ENCODE measurements around the gene CWC22.

Gene CWC22

GRCh38 chr2:180000434-180000833, 6.7 kb downstream of the CWC22 start:
- H3K9me2 ChIP-seq (replicated peaks; ENCODE audit: insufficient read depth, low read length), result no peaks in the 10 kb centered on the region
- peaks cover 11% of the 10 kb centered on the region; the same call in 1 of the 2 replicates for H3F3A ChIP-seq (ENCODE audit: insufficient read depth)
- H4K20me1 ChIP-seq (ENCODE audit: low read depth, low read length), result 0 out of 2 replicates have a peak, but pooled peaks cover 12% of the 10 kb centered on the region
- peaks cover 100% of the 10 kb centered on the region for H3K79me2 ChIP-seq (ENCODE audit: insufficient read depth, low read length)
- TF ChIP-seq CTCF (IDR thresholded peaks at IDR 0.05; ENCODE audit: insufficient read depth, low read length, poor library complexity, severe bottlenecking) (no peak), EZH2phosphoT487 (conservative IDR thresholded peaks at IDR 0.05; ENCODE audit: low read length) (no peak)
- H2AFZ ChIP-seq (ENCODE audit: low read depth, low read length, severe bottlenecking), result no peak overlapping the region
- H3K4me3 ChIP-seq (ENCODE audit: insufficient read depth, low read length, poor library complexity, severe bottlenecking), result no peak overlapping the region
- no peak overlapping the region for H3K4me2 ChIP-seq (ENCODE audit: low read depth, low read length, poor library complexity, severe bottlenecking)
- no peaks in the 10 kb centered on the region for H3K9me3 ChIP-seq (ENCODE audit: insufficient read depth, low read length)
- H3K27me3 ChIP-seq (ENCODE audit: low read length), result no peaks in the 10 kb centered on the region
- peaks cover 8% of the 10 kb centered on the region; the same call in 1 of the 2 replicates for H3K36me3 ChIP-seq (ENCODE audit: low read length)
- no peak overlapping the region for H3K27ac ChIP-seq (ENCODE audit: low read depth, low read length)
- no peak overlapping the region for H3K9ac ChIP-seq (ENCODE audit: low read length)

- no peaks in the 10 kb centered on the region for H3K9me3 ChIP-seq (ENCODE audit: insufficient read depth, low read length)
- no peaks in the 10 kb centered on the region for H3K27me3 ChIP-seq (ENCODE audit: low read length)
- H3K9me2 ChIP-seq (replicated peaks; ENCODE audit: insufficient read depth, low read length), result no peaks in the 10 kb centered on the region
- peaks cover 11% of the 10 kb centered on the region; the same call in 1 of the 2 replicates for H3F3A ChIP-seq (ENCODE audit: insufficient read depth)
- H3K4me3 ChIP-seq (ENCODE audit: insufficient read depth, low read length, poor library complexity, severe bottlenecking), result no peak overlapping the region
- no peak overlapping the region for H3K27ac ChIP-seq (ENCODE audit: low read depth, low read length)
- no peak overlapping the region for H3K4me2 ChIP-seq (ENCODE audit: low read depth, low read length, poor library complexity, severe bottlenecking)
- no peak overlapping the region for H3K9ac ChIP-seq (ENCODE audit: low read length)
- peaks cover 9% of the 10 kb centered on the region; the same call in 1 of the 2 replicates for H3K36me3 ChIP-seq (ENCODE audit: low read length)
- TF ChIP-seq EZH2phosphoT487 (conservative IDR thresholded peaks at IDR 0.05; ENCODE audit: low read length), result no peak
- TF ChIP-seq CTCF (IDR thresholded peaks at IDR 0.05; ENCODE audit: insufficient read depth, low read length, poor library complexity, severe bottlenecking), result no peak
- peaks cover 99% of the 10 kb centered on the region for H3K79me2 ChIP-seq (ENCODE audit: insufficient read depth, low read length)
- 0 out of 2 replicates have a peak, but pooled peaks cover 13% of the 10 kb centered on the region for H4K20me1 ChIP-seq (ENCODE audit: low read depth, low read length)
- no peak overlapping the region for H2AFZ ChIP-seq (ENCODE audit: low read depth, low read length, severe bottlenecking)
These were observed 8.1 kb downstream of the CWC22 start for GRCh38 chr2:179999000-179999399.

- H3K79me2 ChIP-seq (ENCODE audit: insufficient read depth, low read length), result peaks cover 90% of the 10 kb centered on the region
- no peak overlapping the region for H3K9ac ChIP-seq (ENCODE audit: low read length)
These were observed 11.2 kb downstream of the CWC22 start for GRCh38 chr2:179995741-179996515.

More at GRCh38 chr2:179995741-179996515, 11.2 kb downstream of the CWC22 start:
- H3K27ac ChIP-seq (ENCODE audit: low read depth, low read length), result no peak overlapping the region
- no peaks in the 10 kb centered on the region for H3K9me2 ChIP-seq (replicated peaks; ENCODE audit: insufficient read depth, low read length)
- no peaks in the 10 kb centered on the region for H3K27me3 ChIP-seq (ENCODE audit: low read length)
- no peak overlapping the region for H3K4me2 ChIP-seq (ENCODE audit: low read depth, low read length, poor library complexity, severe bottlenecking)
- H3K4me3 ChIP-seq (ENCODE audit: insufficient read depth, low read length, poor library complexity, severe bottlenecking), result no peak overlapping the region
- no peak overlapping the region for H2AFZ ChIP-seq (ENCODE audit: low read depth, low read length, severe bottlenecking)
- H3K36me3 ChIP-seq (ENCODE audit: low read length), result peaks cover 20% of the 10 kb centered on the region; the same call in 1 of the 2 replicates
- 0 out of 2 replicates have a peak, but pooled peaks cover 22% of the 10 kb centered on the region for H4K20me1 ChIP-seq (ENCODE audit: low read depth, low read length)
- no peak for TF ChIP-seq EZH2phosphoT487 (conservative IDR thresholded peaks at IDR 0.05; ENCODE audit: low read length)
- no peak for TF ChIP-seq CTCF (IDR thresholded peaks at IDR 0.05; ENCODE audit: insufficient read depth, low read length, poor library complexity, severe bottlenecking)
- no peaks in the 10 kb centered on the region for H3K9me3 ChIP-seq (ENCODE audit: insufficient read depth, low read length)
- peaks cover 11% of the 10 kb centered on the region; the same call in 1 of the 2 replicates for H3F3A ChIP-seq (ENCODE audit: insufficient read depth)
